HG03196 (cell line): ENCODE data around the gene IQSEC3.
"Not testable (repeated sequence)": the region's sequence is repeated elsewhere in the genome, so short reads cannot be mapped to it uniquely, and the experiment has no call there.

Experiments used
- ATAC-seq: cut with Tn5 transposase; IDR thresholded peaks from one replicate; pipeline ENCODE4 v1.9.1; 2021; ENCODE audit not compliant: unreplicated experiment

IQSEC3 gene

GRCh38 chr12:212715-213526, 146.4 kb downstream of the IQSEC3 start:
- ATAC-seq = no peak

GRCh38 chr12:213527-213932, 147.0 kb downstream of the IQSEC3 start:
- no peak for ATAC-seq

GRCh38 chr12:214003-214741, 147.6 kb downstream of the IQSEC3 start, which contains the start of gene SLC6A12:
Gene SLC6A12, minus strand, starts transcription at chr12:214157. Its CDS starts 4,171 bp downstream, at chr12:209986.
- no peak for ATAC-seq

- ATAC-seq = no peak
Measured at GRCh38 chr12:215116-215515, 148.5 kb downstream of the IQSEC3 start.

- ATAC-seq = not testable (repeated sequence)
Measured at GRCh38 chr12:217029-217428, 150.5 kb downstream of the IQSEC3 start.

GRCh38 chr12:218221-218620, 151.7 kb downstream of the IQSEC3 start:
- no peak for ATAC-seq

- ATAC-seq = no peak
Measured at GRCh38 chr12:218728-219590, 152.4 kb downstream of the IQSEC3 start.

- no peak for ATAC-seq
Measured at GRCh38 chr12:219891-220352, 153.4 kb downstream of the IQSEC3 start.

GRCh38 chr12:220491-220890, 153.9 kb downstream of the IQSEC3 start:
- no peak for ATAC-seq

GRCh38 chr12:220946-221550, 154.5 kb downstream of the IQSEC3 start:
- ATAC-seq = no peak

GRCh38 chr12:221736-222135, 155.2 kb downstream of the IQSEC3 start:
- no peak for ATAC-seq

- no peak for ATAC-seq
Measured at GRCh38 chr12:223841-224240, 157.3 kb downstream of the IQSEC3 start.

- ATAC-seq = no peak
Measured at GRCh38 chr12:224330-224729, 157.8 kb downstream of the IQSEC3 start.

GRCh38 chr12:225012-225411, 158.4 kb downstream of the IQSEC3 start:
- ATAC-seq = no peak

- ATAC-seq = no peak
Measured at GRCh38 chr12:226401-226800, 159.8 kb downstream of the IQSEC3 start.

GRCh38 chr12:227286-227915, 160.8 kb downstream of the IQSEC3 start:
- ATAC-seq = no peak
